B cell (primary cell): Measurements from ENCODE around the gene EXOC6B. TPM values are rescaled to one million over a fixed set of nuclear protein-coding genes. Genes with fewer than 3 reads are reported as not detected.

Experiments used
- ATAC-seq: fragments of 200-7000 bp; cut with Tn5 transposase; one replicate; pipeline ENCODE4 v1.10.0; 2021; ENCODE audit warnings: low read depth, mild to moderate bottlenecking, moderate number of reproducible peaks, moderate library complexity
- CTCF ChIA-PET: fragments of 350-600 bp; sonication (Branson Sonifier 250); formaldehyde crosslinking; loops from one replicate; lab custom pipeline; 2021; ENCODE audit warnings: antibody characterized with exemption, inconsistent platforms; lab: Charles Lee
- POLR2A ChIA-PET: fragments of 350-600 bp; sonication (Branson Sonifier 250); formaldehyde crosslinking; loops from one replicate; lab custom pipeline; 2021; ENCODE audit warnings: antibody characterized with exemption; lab: Charles Lee
- DNase-seq: peaks from one replicate; pipeline ENCODE4 v3.0.0; 2013
- H2AFZ ChIP-seq: 2 replicates; pipeline ENCODE4 v1.6.1; 2012; ENCODE audit warnings: mild to moderate bottlenecking, low read depth, low read length; ENCODE audit not compliant: insufficient read depth, poor library complexity, severe bottlenecking
- H3K27ac ChIP-seq, 2 donors: 1 replicate in 1 of 2; 2 replicates in 1 of 2; pipeline ENCODE4 v1.5.1; 2012 to 2013; ENCODE audit warnings: low read length in 2 of 2, mild to moderate bottlenecking in 2 of 2, moderate library complexity in 1 of 2
- H3K27me3 ChIP-seq, 4 experiments: fragments of 200-600 bp in 1 of 4; sonication (generic) in 1 of 4; replicated peaks in 1 of 4; 1 replicate in 2 of 4; 2 replicates in 2 of 4; pipeline versions ENCODE4 v1.6.1 to v1.7.0; 2013 to 2016; ENCODE audit warnings: low read length in 3 of 4, mild to moderate bottlenecking in 2 of 4, mixed read lengths in 1 of 4, moderate library complexity in 1 of 4; ENCODE audit not compliant: insufficient read depth in 4 of 4, control insufficient read depth in 3 of 4; ENCODE audit errors: control extremely low read depth in 1 of 4
- H3K36me3 ChIP-seq, 2 experiments: replicated peaks in 1 of 2; 1 replicate in 1 of 2; 2 replicates in 1 of 2; pipeline versions ENCODE4 v1.6.1 to v1.7.1; 2013; ENCODE audit warnings: low read length in 1 of 2; ENCODE audit not compliant: insufficient read depth in 2 of 2, control insufficient read depth in 1 of 2; ENCODE audit errors: control extremely low read depth in 1 of 2, extremely low read depth in 1 of 2
- H3K4me1 ChIP-seq, 2 donors: fragments of 200-600 bp in 1 of 2; sonication (generic) in 1 of 2; 1 replicate in 1 of 2; 2 replicates in 1 of 2; pipeline versions ENCODE4 v1.5.1 to v1.6.1; 2013 to 2017; ENCODE audit warnings: low read length in 2 of 2; ENCODE audit not compliant: control insufficient read depth in 2 of 2, insufficient read depth in 2 of 2
- H3K4me2 ChIP-seq: replicated peaks from 2 replicates; pipeline ENCODE3; 2012; ENCODE audit warnings: mild to moderate bottlenecking, low read depth, low read length; ENCODE audit not compliant: poor library complexity, severe bottlenecking
- H3K4me3 ChIP-seq, 5 experiments: fragments of 200-600 bp in 1 of 5; sonication (generic) in 1 of 5; 1 replicate in 3 of 5; 2 replicates in 2 of 5; pipeline versions ENCODE4 v1.5.1 to v1.7.0; 2011 to 2016; ENCODE audit warnings: low read length in 4 of 5, mild to moderate bottlenecking in 4 of 5, low read depth in 2 of 5, control low read depth in 1 of 5, moderate library complexity in 1 of 5; ENCODE audit not compliant: insufficient read depth in 1 of 5; ENCODE audit errors: control extremely low read depth in 1 of 5, extremely low read depth in 1 of 5
- H3K79me2 ChIP-seq: fragments of 200-600 bp; sonication (generic); one replicate; pipeline ENCODE4 v1.6.0; 2016; ENCODE audit warnings: low read length; ENCODE audit not compliant: control insufficient read depth, insufficient read depth
- H3K9ac ChIP-seq: fragments of 200-600 bp; sonication (generic); 2 replicates; pipeline ENCODE4 v1.6.1; 2017; ENCODE audit warnings: mild to moderate bottlenecking, low read length, moderate library complexity
- H3K9me3 ChIP-seq, 3 donors: one replicate each; pipeline versions ENCODE4 v1.6.1 to v1.7.1; 2013; ENCODE audit warnings: low read length in 2 of 3; ENCODE audit not compliant: control insufficient read depth in 2 of 3, insufficient read depth in 1 of 3; ENCODE audit errors: control extremely low read depth in 1 of 3
- H4K20me1 ChIP-seq: 2 replicates; pipeline ENCODE4 v1.6.0; 2012; ENCODE audit warnings: mild to moderate bottlenecking, low read length; ENCODE audit not compliant: insufficient read depth, control insufficient read depth, poor library complexity, severe bottlenecking
- H3K27ac Mint-ChIP-seq: one replicate; pipeline ENCODE4 v1.8.0; 2021; ENCODE audit warnings: mixed read lengths
- H3K27me3 Mint-ChIP-seq: one replicate; pipeline ENCODE4 v1.8.0; 2021; ENCODE audit warnings: mixed read lengths
- H3K4me1 Mint-ChIP-seq: one replicate; pipeline ENCODE4 v1.8.0; 2021; ENCODE audit warnings: mixed read lengths
- H3K4me3 Mint-ChIP-seq: one replicate; pipeline ENCODE4 v1.8.0; 2021; ENCODE audit warnings: mixed read lengths
- H3K9me3 Mint-ChIP-seq: one replicate; pipeline ENCODE4 v1.8.0; 2022; ENCODE audit warnings: mixed read lengths; ENCODE audit not compliant: insufficient read depth
- CTCF ChIP-seq: fragments of 200-600 bp; IDR thresholded peaks from one replicate; pipeline ENCODE4 v1.8.0; 2022; ENCODE audit warnings: antibody characterized with exemption, mild to moderate bottlenecking
- EZH2 ChIP-seq: IDR thresholded peaks from 2 replicates; pipeline ENCODE4 v1.6.1; 2012; ENCODE audit warnings: borderline replicate concordance, low read depth, mild to moderate bottlenecking, moderate library complexity, low read length; ENCODE audit not compliant: insufficient read depth, poor library complexity, severe bottlenecking
- WGBS: methylation state at CpG from one replicate; pipeline ENCODE4 v1.1.5; 2013; ENCODE audit warnings: missing lambda C conversion rate; ENCODE audit not compliant: insufficient coverage; 5-methylcytosine and 5-hydroxymethylcytosine counted together
- intact Hi-C: fragments of 100-400 bp; cut with micrococcal nuclease; formaldehyde crosslinking; loops from one replicate; pipeline ENCODE4 v1.10.0; 2022
- polyA plus RNA-seq: library from polyadenylated mRNA; depleted of rRNA; stranded (reverse); fragments of >200 nt; gene quantifications from 2 replicates; pipeline ENCODE4 v1.2.3, GENCODE V29; 2012
- total RNA-seq, 2 donors: library from RNA; stranded (reverse); fragments of 120-200 nt in 1 of 2; gene quantifications; 1 replicate in 1 of 2; 2 replicates in 1 of 2; pipeline versions ENCODE4 v1.2.3 to v1.2.4, GENCODE V29; 2013 to 2022

The EXOC6B gene
- total and polyA plus RNA-seq, 2 donors (not counting 1 experiment from before 2014, with no cell fraction given): 4.8 to 22.6 TPM

- ATAC-seq (no peak), DNase-seq (peak; percentile 9)
- peak overlapping the region in 1 of 5 experiments; percentile 50 for H3K4me3 ChIP-seq
- peaks cover 0 to 30% (median 22%) of the 10 kb centered on the region in 4 experiments for H3K27me3 ChIP-seq
- peaks cover 10% of the 10 kb centered on the region in 2 donors for H3K4me1 ChIP-seq
- no peaks in the 10 kb centered on the region for H3K36me3 ChIP-seq
- peaks cover 41% of the 10 kb centered on the region for H3K27me3 Mint-ChIP-seq
- no peak overlapping the region for H2AFZ ChIP-seq
- no peak overlapping the region for H3K4me3 Mint-ChIP-seq
- no peak overlapping the region for H3K27ac Mint-ChIP-seq
- H3K79me2 ChIP-seq: no peaks in the 10 kb centered on the region
- TF ChIP-seq CTCF: no peak
- no peak for TF ChIP-seq EZH2
- POLR2A ChIA-PET: no interaction called here
- intact Hi-C loops: no loop called here
- no peaks in the 10 kb centered on the region for H3K9me3 Mint-ChIP-seq
- CTCF ChIA-PET: interaction anchor here (0.9 to 3.3 kb wide), 7 partner anchors 9 to 98 kb away, joined by 3 to 19 read pairs (median 7); no protein-coding TSS in a partner anchor
- H3K27ac ChIP-seq: no peak overlapping the region
- peaks cover 0 to 7% (median 0%) of the 10 kb centered on the region in 3 donors for H3K9me3 ChIP-seq
- peaks cover 12% of the 10 kb centered on the region for H3K4me1 Mint-ChIP-seq
- no peaks in the 10 kb centered on the region for H4K20me1 ChIP-seq
- H3K9ac ChIP-seq: no peak overlapping the region
- H3K4me2 ChIP-seq: no peak overlapping the region
- WGBS: 52% methylated on average over 13 of the region's 13 CpGs
These were observed 37.2 kb upstream of the EXOC6B start for GRCh38 chr2:72863046-72863445.

- no peaks in the 10 kb centered on the region for H4K20me1 ChIP-seq
- H3K79me2 ChIP-seq: no peaks in the 10 kb centered on the region
- no peaks in the 10 kb centered on the region for H3K36me3 ChIP-seq
- peaks cover 12% of the 10 kb centered on the region for H3K4me1 Mint-ChIP-seq
- TF ChIP-seq CTCF: peak; percentile 99
- no peak for TF ChIP-seq EZH2
- no peak overlapping the region for H3K27ac Mint-ChIP-seq
- H3K27me3 ChIP-seq: peaks cover 0 to 29% (median 22%) of the 10 kb centered on the region in 4 experiments
- ChIA-PET POLR2A (interaction anchor here (1.2 kb wide), 1 partner anchor 524 kb away, joined by 3 read pairs; the partner anchor contains the start of gene ALMS1), CTCF (interaction anchor here (0.9 to 3.3 kb wide), 13 partner anchors 9 to 315 kb away, joined by 3 to 19 read pairs (median 5); no protein-coding TSS in a partner anchor)
- H3K4me1 ChIP-seq: peaks cover 10% of the 10 kb centered on the region in 2 donors
- H3K4me3 Mint-ChIP-seq: peak overlapping the region; percentile 68
- DNase-seq (peak; percentile 87), ATAC-seq (peak; percentile 88)
- peak overlapping the region; percentile 67 for H3K4me2 ChIP-seq
- peak overlapping the region; percentile 77 for H2AFZ ChIP-seq
- peaks cover 0 to 7% (median 0%) of the 10 kb centered on the region in 3 donors for H3K9me3 ChIP-seq
- no peak overlapping the region for H3K27ac ChIP-seq
- H3K9me3 Mint-ChIP-seq: no peaks in the 10 kb centered on the region
- intact Hi-C loops: no loop called here
- H3K27me3 Mint-ChIP-seq: peaks cover 44% of the 10 kb centered on the region
- H3K9ac ChIP-seq: peak overlapping the region; percentile 41
- 5% methylated on average over 33 of the region's 33 CpGs for WGBS
- H3K4me3 ChIP-seq: peak overlapping the region in 2 of 5 experiments; percentile 34 to 50
These were observed 36.6 kb upstream of the EXOC6B start for GRCh38 chr2:72862239-72862988.
